ENCODE measurements around the gene SHLD1.

SHLD1 gene

GRCh38 chr20:5716953-5717352, 33.2 kb upstream of the SHLD1 start:
- Histone ChIP-seq H2BK120ac (ENCODE audit: low read depth, low read length) (no peak overlapping the region), H3K4me3 (ENCODE audit: insufficient read depth in 1 of 2, low read depth in 1 of 2, low read length in 2 of 2) (no peak overlapping the region), H2AK5ac (ENCODE audit: low read length, severe bottlenecking) (no peak overlapping the region), H4K91ac (ENCODE audit: low read length) (no peak overlapping the region), H2AFZ (ENCODE audit: low read depth, low read length) (no peak overlapping the region), H4K8ac (ENCODE audit: low read length) (no peak overlapping the region), H3K9me3 (ENCODE audit: control insufficient read depth, low read length) (peaks cover 15% of the 10 kb centered on the region), H2BK5ac (ENCODE audit: low read depth, low read length, poor library complexity, severe bottlenecking) (no peak overlapping the region), H3K79me1 (replicated peaks; ENCODE audit: low read length, poor library complexity, severe bottlenecking) (no peaks in the 10 kb centered on the region), H3K23ac (ENCODE audit: low read length in 2 of 2) (no peak overlapping the region), H3K27ac (ENCODE audit: low read length, poor library complexity, severe bottlenecking) (no peak overlapping the region), H3K4ac (ENCODE audit: low read depth in 1 of 2, low read length in 2 of 2) (no peak overlapping the region), H3K18ac (ENCODE audit: low read depth in 1 of 2, low read length in 2 of 2) (no peak overlapping the region), H3K36me3 (ENCODE audit: control insufficient read depth in 1 of 2, insufficient read depth in 2 of 2, low read depth in 1 of 2, low read length in 2 of 2) (no peaks in the 10 kb centered on the region), H2BK12ac (ENCODE audit: low read length in 2 of 2) (no peak overlapping the region), H3K4me2 (ENCODE audit: low read length, poor library complexity, severe bottlenecking) (no peak overlapping the region), H3K9ac (ENCODE audit: low read length) (no peak overlapping the region), H3K14ac (ENCODE audit: low read length in 2 of 2) (no peak overlapping the region), H3K4me1 (ENCODE audit: control insufficient read depth, insufficient read depth, low read depth, low read length) (peaks cover 2% of the 10 kb centered on the region), H2BK15ac (ENCODE audit: low read depth, poor library complexity, severe bottlenecking) (no peak overlapping the region), H3K27me3 (ENCODE audit: control insufficient read depth in 1 of 2, insufficient read depth in 1 of 2, low read length in 2 of 2) (peaks cover 3 to 4% of the 10 kb centered on the region in 2 experiments)
- DNase-seq: no peak
- WGBS: 95% methylated on average over 4 of the region's 4 CpGs

GRCh38 chr20:5718896-5719595, 31.2 kb upstream of the SHLD1 start:
- H3K4me1 ChIP-seq (ENCODE audit: control insufficient read depth, insufficient read depth, low read depth, low read length): peaks cover 2% of the 10 kb centered on the region
- no peak overlapping the region for H3K27ac ChIP-seq (ENCODE audit: low read length, poor library complexity, severe bottlenecking)
- no peak overlapping the region for H2BK120ac ChIP-seq (ENCODE audit: low read depth, low read length)
- H4K8ac ChIP-seq (ENCODE audit: low read length): no peak overlapping the region
- no peak overlapping the region for H3K4me2 ChIP-seq (ENCODE audit: low read length, poor library complexity, severe bottlenecking)
- peak overlapping the region; percentile 78 for H2BK15ac ChIP-seq (ENCODE audit: low read depth, poor library complexity, severe bottlenecking)
- WGBS: 92% methylated on average over 1 of the region's 1 CpG
- no peak overlapping the region for H3K23ac ChIP-seq (ENCODE audit: low read length in 2 of 2)
- no peak overlapping the region for H3K4me3 ChIP-seq (ENCODE audit: insufficient read depth in 1 of 2, low read depth in 1 of 2, low read length in 2 of 2)
- H3K9ac ChIP-seq (ENCODE audit: low read length): no peak overlapping the region
- H3K9me3 ChIP-seq (ENCODE audit: control insufficient read depth, low read length): peaks cover 9% of the 10 kb centered on the region
- no peaks in the 10 kb centered on the region for H3K79me1 ChIP-seq (replicated peaks; ENCODE audit: low read length, poor library complexity, severe bottlenecking)
- H3K27me3 ChIP-seq (ENCODE audit: control insufficient read depth in 1 of 2, insufficient read depth in 1 of 2, low read length in 2 of 2): peaks cover 0 to 3% of the 10 kb centered on the region in 2 experiments
- no peak overlapping the region for H2AK5ac ChIP-seq (ENCODE audit: low read length, severe bottlenecking)
- H3K36me3 ChIP-seq (ENCODE audit: control insufficient read depth in 1 of 2, insufficient read depth in 2 of 2, low read depth in 1 of 2, low read length in 2 of 2): no peaks in the 10 kb centered on the region
- no peak overlapping the region for H3K4ac ChIP-seq (ENCODE audit: low read depth in 1 of 2, low read length in 2 of 2)
- no peak overlapping the region for H2BK5ac ChIP-seq (ENCODE audit: low read depth, low read length, poor library complexity, severe bottlenecking)
- peak overlapping the region in 1 of 2 experiments; percentile 42 for H2BK12ac ChIP-seq (ENCODE audit: low read length in 2 of 2)
- no peak overlapping the region for H2AFZ ChIP-seq (ENCODE audit: low read depth, low read length)
- DNase-seq: no peak
- peak overlapping the region in 1 of 2 experiments; percentile 48 for H3K14ac ChIP-seq (ENCODE audit: low read length in 2 of 2)
- peak overlapping the region; percentile 48 for H4K91ac ChIP-seq (ENCODE audit: low read length)
- H3K18ac ChIP-seq (ENCODE audit: low read depth in 1 of 2, low read length in 2 of 2): no peak overlapping the region

- H3K4me1 ChIP-seq (ENCODE audit: control insufficient read depth, insufficient read depth, low read depth, low read length): peaks cover 2% of the 10 kb centered on the region
- no peak overlapping the region for H3K4me3 ChIP-seq (ENCODE audit: insufficient read depth in 1 of 2, low read depth in 1 of 2, low read length in 2 of 2)
- no peak overlapping the region for H2AFZ ChIP-seq (ENCODE audit: low read depth, low read length)
- H2BK5ac ChIP-seq (ENCODE audit: low read depth, low read length, poor library complexity, severe bottlenecking): no peak overlapping the region
- no peak overlapping the region for H3K9ac ChIP-seq (ENCODE audit: low read length)
- no peak overlapping the region for H3K4me2 ChIP-seq (ENCODE audit: low read length, poor library complexity, severe bottlenecking)
- no peak overlapping the region for H2AK5ac ChIP-seq (ENCODE audit: low read length, severe bottlenecking)
- no peaks in the 10 kb centered on the region for H3K79me1 ChIP-seq (replicated peaks; ENCODE audit: low read length, poor library complexity, severe bottlenecking)
- no peak overlapping the region for H2BK12ac ChIP-seq (ENCODE audit: low read length in 2 of 2)
- H3K27me3 ChIP-seq (ENCODE audit: control insufficient read depth in 1 of 2, insufficient read depth in 1 of 2, low read length in 2 of 2): peaks cover 0 to 3% of the 10 kb centered on the region in 2 experiments
- no peak overlapping the region for H3K4ac ChIP-seq (ENCODE audit: low read depth in 1 of 2, low read length in 2 of 2)
- no peak overlapping the region for H4K91ac ChIP-seq (ENCODE audit: low read length)
- H3K36me3 ChIP-seq (ENCODE audit: control insufficient read depth in 1 of 2, insufficient read depth in 2 of 2, low read depth in 1 of 2, low read length in 2 of 2): no peaks in the 10 kb centered on the region
- peak; percentile 33 for DNase-seq
- H3K18ac ChIP-seq (ENCODE audit: low read depth in 1 of 2, low read length in 2 of 2): peak overlapping the region in 1 of 2 experiments; percentile 37
- no peak overlapping the region for H3K27ac ChIP-seq (ENCODE audit: low read length, poor library complexity, severe bottlenecking)
- peaks cover 8% of the 10 kb centered on the region for H3K9me3 ChIP-seq (ENCODE audit: control insufficient read depth, low read length)
- peak overlapping the region in 1 of 2 experiments; percentile 21 for H3K14ac ChIP-seq (ENCODE audit: low read length in 2 of 2)
- no peak overlapping the region for H3K23ac ChIP-seq (ENCODE audit: low read length in 2 of 2)
- 49% methylated on average over 5 of the region's 6 CpGs for WGBS
- H2BK15ac ChIP-seq (ENCODE audit: low read depth, poor library complexity, severe bottlenecking): no peak overlapping the region
- H2BK120ac ChIP-seq (ENCODE audit: low read depth, low read length): no peak overlapping the region
- H4K8ac ChIP-seq (ENCODE audit: low read length): no peak overlapping the region
Observed at GRCh38 chr20:5719861-5720403, 30.3 kb upstream of the SHLD1 start.

- Histone ChIP-seq H3K79me1 (replicated peaks; ENCODE audit: low read length, poor library complexity, severe bottlenecking) (no peaks in the 10 kb centered on the region), H3K27me3 (ENCODE audit: control insufficient read depth in 1 of 2, insufficient read depth in 1 of 2, low read length in 2 of 2) (peaks cover 0 to 3% of the 10 kb centered on the region in 2 experiments), H4K91ac (ENCODE audit: low read length) (no peak overlapping the region), H3K27ac (ENCODE audit: low read length, poor library complexity, severe bottlenecking) (no peak overlapping the region), H4K8ac (ENCODE audit: low read length) (no peak overlapping the region), H2BK12ac (ENCODE audit: low read length in 2 of 2) (no peak overlapping the region), H3K4ac (ENCODE audit: low read depth in 1 of 2, low read length in 2 of 2) (no peak overlapping the region), H2AFZ (ENCODE audit: low read depth, low read length) (no peak overlapping the region), H3K36me3 (ENCODE audit: control insufficient read depth in 1 of 2, insufficient read depth in 2 of 2, low read depth in 1 of 2, low read length in 2 of 2) (no peaks in the 10 kb centered on the region), H3K4me1 (ENCODE audit: control insufficient read depth, insufficient read depth, low read depth, low read length) (peaks cover 2% of the 10 kb centered on the region), H2BK120ac (ENCODE audit: low read depth, low read length) (no peak overlapping the region), H2BK15ac (ENCODE audit: low read depth, poor library complexity, severe bottlenecking) (no peak overlapping the region), H3K9ac (ENCODE audit: low read length) (no peak overlapping the region), H2BK5ac (ENCODE audit: low read depth, low read length, poor library complexity, severe bottlenecking) (no peak overlapping the region), H2AK5ac (ENCODE audit: low read length, severe bottlenecking) (no peak overlapping the region), H3K4me2 (ENCODE audit: low read length, poor library complexity, severe bottlenecking) (no peak overlapping the region), H3K14ac (ENCODE audit: low read length in 2 of 2) (no peak overlapping the region), H3K23ac (ENCODE audit: low read length in 2 of 2) (no peak overlapping the region), H3K9me3 (ENCODE audit: control insufficient read depth, low read length) (peaks cover under 1% of the 10 kb centered on the region), H3K4me3 (ENCODE audit: insufficient read depth in 1 of 2, low read depth in 1 of 2, low read length in 2 of 2) (no peak overlapping the region), H3K18ac (ENCODE audit: low read depth in 1 of 2, low read length in 2 of 2) (no peak overlapping the region)
- 92% methylated on average over 5 of the region's 5 CpGs for WGBS
- DNase-seq: no peak
Observed at GRCh38 chr20:5720696-5721095, 29.5 kb upstream of the SHLD1 start.

Measured in mesenchymal stem cell (in vitro differentiated cells and primary cell).